C4-2B (cell line): Measurements from ENCODE around the gene NCOA7.

Source experiments
- ZFX ChIP-seq: fragments of 450-650 bp; IDR thresholded peaks from 2 replicates; pipeline ENCODE4 v1.6.1; 2017
- TF ChIP-seq, protein P1 (sequence below): fragments of 450-650 bp; conservative IDR thresholded peaks from 2 replicates; pipeline ENCODE4 v1.5.1; 2017; ENCODE audit warnings: mild to moderate bottlenecking

DNA sequence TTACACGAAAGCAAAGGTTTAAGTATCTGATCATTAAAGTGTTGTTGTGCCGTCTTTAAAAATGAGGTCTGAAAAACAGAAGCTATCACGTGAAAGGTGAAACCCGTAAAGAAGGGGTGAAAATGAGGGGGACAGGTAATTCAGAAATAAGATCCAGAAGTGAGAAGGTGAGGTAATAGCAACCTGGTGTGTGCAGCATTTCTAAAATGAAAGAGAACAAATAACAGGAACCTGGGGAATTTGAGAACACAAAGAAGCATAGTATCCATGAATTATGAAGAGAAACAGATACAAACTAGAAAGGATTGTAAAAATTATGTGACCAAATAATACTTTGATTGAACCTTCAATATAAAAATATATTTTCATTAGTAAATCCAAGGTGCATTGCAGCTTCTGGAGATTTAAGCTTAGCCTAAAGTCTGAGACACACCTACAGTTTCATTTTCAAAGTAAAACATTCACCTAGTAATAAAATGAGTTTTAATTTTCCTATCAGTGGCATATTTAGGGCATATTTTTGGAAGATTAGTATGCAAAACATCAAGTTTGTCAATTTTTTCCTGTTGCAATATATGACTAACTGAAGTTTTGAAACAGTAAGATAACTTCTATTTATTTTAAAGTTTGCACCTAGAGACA, 39.9 kb upstream of the NCOA7 start:
- TF ChIP-seq, protein P1, sequence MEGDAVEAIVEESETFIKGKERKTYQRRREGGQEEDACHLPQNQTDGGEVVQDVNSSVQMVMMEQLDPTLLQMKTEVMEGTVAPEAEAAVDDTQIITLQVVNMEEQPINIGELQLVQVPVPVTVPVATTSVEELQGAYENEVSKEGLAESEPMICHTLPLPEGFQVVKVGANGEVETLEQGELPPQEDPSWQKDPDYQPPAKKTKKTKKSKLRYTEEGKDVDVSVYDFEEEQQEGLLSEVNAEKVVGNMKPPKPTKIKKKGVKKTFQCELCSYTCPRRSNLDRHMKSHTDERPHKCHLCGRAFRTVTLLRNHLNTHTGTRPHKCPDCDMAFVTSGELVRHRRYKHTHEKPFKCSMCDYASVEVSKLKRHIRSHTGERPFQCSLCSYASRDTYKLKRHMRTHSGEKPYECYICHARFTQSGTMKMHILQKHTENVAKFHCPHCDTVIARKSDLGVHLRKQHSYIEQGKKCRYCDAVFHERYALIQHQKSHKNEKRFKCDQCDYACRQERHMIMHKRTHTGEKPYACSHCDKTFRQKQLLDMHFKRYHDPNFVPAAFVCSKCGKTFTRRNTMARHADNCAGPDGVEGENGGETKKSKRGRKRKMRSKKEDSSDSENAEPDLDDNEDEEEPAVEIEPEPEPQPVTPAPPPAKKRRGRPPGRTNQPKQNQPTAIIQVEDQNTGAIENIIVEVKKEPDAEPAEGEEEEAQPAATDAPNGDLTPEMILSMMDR, result no peak
- no peak for TF ChIP-seq ZFX
